Stimulated activated CD4-positive, alpha-beta T cell treated with anti-CD3 and anti-CD28 coated beads, Interleukin-2, amount 100 ng/mL, for 24 hours (primary cell): Measurements from ENCODE around the gene KCNJ14.

Experiments
- DNase-seq, 2 donors: peaks; one replicate each; pipeline ENCODE4 v3.0.0-alpha.2; 2020

Gene KCNJ14

GRCh38 chr19:48489608-48490216, 34.3 kb downstream of the KCNJ14 start:
- DNase-seq, result peak; percentile 88 to 91

GRCh38 chr19:48490981-48491792, 35.8 kb downstream of the KCNJ14 start:
- DNase-seq, result peak; percentile 54

GRCh38 chr19:48491793-48492123, 36.4 kb downstream of the KCNJ14 start:
- DNase-seq, result no peak

GRCh38 chr19:48492925-48493717, 37.7 kb downstream of the KCNJ14 start:
- peak; percentile 75 to 85 for DNase-seq

GRCh38 chr19:48493718-48494401, 38.5 kb downstream of the KCNJ14 start:
- DNase-seq, result no peak

DNA sequence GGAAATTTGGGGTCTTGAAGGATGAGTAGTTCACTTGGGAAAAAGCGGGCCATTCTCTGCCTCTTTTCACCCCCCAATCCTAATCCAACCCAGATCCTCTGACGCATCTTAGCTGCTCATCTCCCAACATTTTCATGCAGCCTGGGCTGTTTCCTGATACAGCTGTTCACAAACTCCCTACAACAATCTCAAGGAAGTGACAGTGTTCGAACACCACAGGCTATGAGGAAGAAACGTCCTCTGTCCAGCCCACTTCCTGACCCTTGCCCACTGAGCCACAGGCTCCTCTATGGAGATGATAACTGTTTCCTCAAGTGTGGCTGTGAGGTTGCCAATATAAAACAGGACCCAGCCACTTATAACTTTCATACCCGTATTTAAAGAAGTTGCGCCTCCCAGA, 40.0 kb downstream of the KCNJ14 start:
- no peak for DNase-seq

DNA sequence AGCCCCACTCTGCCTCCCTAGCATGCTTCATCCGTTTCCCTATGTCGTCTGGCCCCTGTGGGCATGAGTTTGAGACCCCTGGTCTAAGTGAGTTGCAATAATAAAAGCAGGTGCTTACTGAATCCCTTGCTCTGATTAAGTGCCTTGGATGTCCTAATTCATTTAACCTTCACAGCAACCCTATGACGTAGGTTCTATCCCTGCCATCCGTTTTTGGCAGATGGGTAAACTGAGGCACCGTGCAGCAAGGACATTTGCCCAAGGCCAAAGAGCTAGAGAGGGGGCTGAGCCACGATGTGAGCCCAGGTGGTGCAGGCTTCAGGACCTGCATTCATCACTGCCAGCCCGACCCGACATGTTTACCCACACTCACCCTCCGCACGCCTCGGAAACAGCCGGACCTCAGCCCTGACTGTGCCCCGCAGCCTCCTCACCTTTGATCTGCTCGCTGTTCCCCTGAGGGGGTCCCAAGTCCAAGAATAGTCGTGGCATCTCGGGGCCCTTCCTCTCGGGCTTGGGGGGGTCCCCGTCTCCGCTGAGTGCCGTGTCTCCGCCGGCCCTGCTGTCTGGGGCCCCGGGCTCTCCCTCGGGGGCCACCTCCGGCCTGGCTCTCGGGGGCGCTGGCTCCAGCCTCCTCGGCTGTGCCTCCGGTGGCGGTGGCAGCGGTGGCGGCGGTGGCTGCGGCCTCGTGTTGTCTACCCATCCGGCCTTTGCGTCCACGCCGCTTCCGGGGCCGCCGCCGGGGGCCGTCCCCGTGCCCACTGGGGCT, 41.8 kb downstream of the KCNJ14 start:
- no peak for DNase-seq

GRCh38 chr19:48497728-48498594, 42.6 kb downstream of the KCNJ14 start:
- no peak for DNase-seq

DNA sequence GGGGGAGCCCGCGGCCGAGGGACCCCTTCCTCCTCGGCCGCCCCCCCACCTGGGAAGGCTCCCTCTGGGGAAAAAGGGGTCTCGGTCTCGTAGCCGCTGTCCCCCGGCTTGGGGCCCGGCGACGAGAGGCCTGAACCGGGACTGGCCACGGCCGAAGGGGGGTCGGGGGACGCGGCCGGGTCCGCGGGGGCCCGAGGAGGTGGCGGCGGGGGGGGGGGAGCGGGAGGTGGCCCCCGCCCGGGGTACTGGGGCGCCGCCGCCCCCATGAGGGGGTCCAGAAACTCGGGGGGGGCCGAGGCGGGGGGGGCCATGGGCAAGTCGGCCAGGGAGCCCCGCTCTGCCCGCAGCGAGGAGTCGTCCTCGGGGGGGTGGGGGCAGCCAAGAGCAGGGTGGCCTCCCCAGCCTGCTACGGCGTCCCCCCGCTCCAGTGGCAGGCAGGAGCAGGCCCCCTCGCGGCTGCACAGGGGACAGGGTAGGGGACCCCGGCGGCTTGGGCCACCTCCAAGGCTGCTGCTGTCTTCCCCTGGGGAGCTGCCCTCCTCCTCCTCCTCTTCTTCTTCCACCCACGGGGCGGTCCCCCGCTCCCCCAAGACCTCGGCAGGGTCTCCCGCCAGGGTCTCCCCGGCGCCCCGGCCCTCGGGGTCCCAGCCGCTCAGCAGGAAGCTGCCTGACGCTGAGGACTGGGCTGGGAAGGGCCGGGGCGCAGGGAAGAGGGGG, 43.4 kb downstream of the KCNJ14 start:
- DNase-seq, result no peak

- no peak for DNase-seq
Observed at GRCh38 chr19:48499316-48500090, 44.1 kb downstream of the KCNJ14 start.

GRCh38 chr19:48500830-48501493, 45.6 kb downstream of the KCNJ14 start:
- DNase-seq, result no peak

DNA sequence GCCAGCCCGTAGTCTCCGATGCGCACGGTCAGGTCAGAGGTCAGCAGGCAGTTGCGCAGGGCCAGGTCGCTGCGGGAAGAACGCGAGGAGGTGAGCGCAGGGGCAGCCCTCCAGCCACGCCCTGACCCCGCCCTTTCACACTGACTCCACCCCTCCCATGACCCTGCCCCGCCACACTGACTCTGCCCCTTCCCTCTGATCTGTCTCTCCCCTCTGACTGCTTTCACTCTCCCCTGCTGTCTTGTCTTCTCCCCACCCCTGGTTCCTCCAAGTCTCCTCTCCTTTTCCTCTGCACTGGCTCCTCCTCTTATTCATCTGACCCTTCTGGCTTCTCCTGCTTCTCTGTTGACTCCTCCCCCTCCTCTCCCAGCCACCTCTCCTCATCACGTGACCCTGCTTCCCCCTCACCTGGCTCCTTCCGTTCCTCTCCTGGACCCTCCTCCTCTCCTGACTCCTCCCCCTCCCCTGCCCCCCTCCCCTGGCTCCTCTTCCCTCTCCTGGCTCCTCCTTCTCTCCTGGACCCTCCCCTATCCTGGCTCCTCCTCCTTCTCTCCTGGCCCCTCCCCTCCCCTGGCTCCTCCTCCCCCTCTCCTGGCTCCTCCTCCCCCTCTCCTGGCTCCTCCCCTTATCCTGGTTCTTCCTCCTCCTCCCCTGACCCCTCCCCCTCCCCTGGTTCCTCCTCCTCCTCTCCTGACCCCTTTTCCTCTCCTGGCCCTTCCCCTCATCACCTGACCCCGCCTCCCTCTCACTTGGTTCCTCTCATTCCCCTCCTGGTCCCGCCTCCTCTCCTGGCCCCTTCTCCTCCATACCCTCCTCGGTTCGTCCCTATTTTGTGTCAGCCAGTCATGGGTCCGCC, 46.3 kb downstream of the KCNJ14 start:
- DNase-seq, result peak; percentile 52 to 72

DNA sequence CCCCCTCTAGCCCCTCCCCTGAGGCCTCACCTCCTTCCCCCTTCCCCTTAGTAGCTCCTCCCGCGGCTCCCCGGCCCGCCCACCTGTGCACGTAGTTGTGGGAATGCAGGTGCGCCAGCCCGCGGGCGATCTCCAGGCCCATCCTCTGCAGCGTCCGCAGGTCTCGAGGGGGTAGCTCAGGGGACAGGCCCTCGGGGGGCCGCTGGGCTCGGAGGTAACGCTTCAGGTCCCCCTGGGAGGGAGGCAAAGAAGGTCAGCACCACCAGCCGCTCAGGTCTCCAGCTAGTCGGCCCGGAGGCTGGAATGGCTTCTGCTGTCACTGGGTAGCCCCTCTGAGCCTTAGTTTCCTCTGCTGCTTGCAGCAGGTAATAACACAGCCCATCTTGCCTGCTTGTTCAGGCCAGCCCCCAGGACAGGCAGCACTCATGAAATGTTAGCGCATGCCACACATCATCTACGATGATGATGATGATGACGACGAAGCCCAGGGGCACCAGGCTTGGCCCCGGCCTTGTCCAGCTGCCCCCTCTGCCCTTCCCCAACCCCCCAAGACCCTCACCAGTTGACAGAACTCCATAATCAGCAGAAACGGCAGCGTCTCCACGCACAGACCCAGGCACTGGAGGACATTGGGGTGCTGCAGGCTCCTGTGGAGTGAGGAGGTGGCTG, 47.1 kb downstream of the KCNJ14 start:
- peak in 1 of 2 donors; percentile 71 for DNase-seq

GRCh38 chr19:48506138-48506733, 50.9 kb downstream of the KCNJ14 start:
- DNase-seq, result no peak

GRCh38 chr19:48507911-48508439, 52.6 kb downstream of the KCNJ14 start:
- DNase-seq, result no peak

- no peak for DNase-seq
Observed at GRCh38 chr19:48508729-48509411, 53.5 kb downstream of the KCNJ14 start.
